Limb (tissue), 2 donors: ENCODE results near the gene RASA2.
"Not testable (repeated sequence)": the region's sequence is repeated elsewhere in the genome, so short reads cannot be mapped to it uniquely, and the experiment has no call there.

ENCODE experiments used
- DNase-seq, 2 donors: peaks; one replicate each; pipeline ENCODE4 v3.0.0-alpha.2; 2016; ENCODE audit errors: extremely low spot score in 2 of 2

Gene RASA2

GRCh38 chr3:141576744-141577052 lies 89.9 kb downstream of the RASA2 start:
- DNase-seq, result no peak

GRCh38 chr3:141578202-141578973 lies 91.6 kb downstream of the RASA2 start:
- DNase-seq, result no peak

GRCh38 chr3:141594357-141594756 lies 107.5 kb downstream of the RASA2 start:
- DNase-seq, result no peak

- no peak for DNase-seq
Observed at GRCh38 chr3:141597931-141598330, 111.1 kb downstream of the RASA2 start.

- no peak for DNase-seq
Observed at GRCh38 chr3:141600331-141600730, 113.5 kb downstream of the RASA2 start.

GRCh38 chr3:141602706-141603105 lies 115.9 kb downstream of the RASA2 start:
- DNase-seq, result no peak

- DNase-seq, result no peak
Observed at GRCh38 chr3:141603473-141604035, 116.7 kb downstream of the RASA2 start.

GRCh38 chr3:141605883-141606282 lies 119.1 kb downstream of the RASA2 start:
- DNase-seq, result no peak

- no peak for DNase-seq
Observed at GRCh38 chr3:141608438-141608837, 121.6 kb downstream of the RASA2 start.

GRCh38 chr3:141610939-141611338 lies 124.1 kb downstream of the RASA2 start:
- DNase-seq, result no peak

GRCh38 chr3:141618103-141618910 lies 131.5 kb downstream of the RASA2 start:
- DNase-seq, result no peak

GRCh38 chr3:141618938-141619337 lies 132.1 kb downstream of the RASA2 start:
- DNase-seq, result no peak

- DNase-seq, result no peak
Observed at GRCh38 chr3:141619450-141619849, 132.6 kb downstream of the RASA2 start.

GRCh38 chr3:141623691-141624090 lies 136.9 kb downstream of the RASA2 start:
- no peak for DNase-seq

GRCh38 chr3:141625506-141625905 lies 138.7 kb downstream of the RASA2 start:
- no peak for DNase-seq

- not testable (repeated sequence) for DNase-seq
Observed at GRCh38 chr3:141628334-141628733, 141.5 kb downstream of the RASA2 start.

GRCh38 chr3:141628868-141629441 lies 142.1 kb downstream of the RASA2 start:
- DNase-seq, result not testable (repeated sequence)

- DNase-seq, result no peak
Observed at GRCh38 chr3:141629976-141630375, 143.1 kb downstream of the RASA2 start.

- no peak for DNase-seq
Observed at GRCh38 chr3:141632779-141633374, 146.1 kb downstream of the RASA2 start.

GRCh38 chr3:141642215-141642614 lies 155.4 kb downstream of the RASA2 start:
- no peak for DNase-seq

- DNase-seq, result no peak
Observed at GRCh38 chr3:141643391-141643790, 156.6 kb downstream of the RASA2 start.

GRCh38 chr3:141643796-141644195 lies 157.0 kb downstream of the RASA2 start:
- DNase-seq, result no peak
